Prostate gland (tissue), 2 donors: Measurements from ENCODE around the gene GPR89A.

Experiments
- POLR2A ChIP-seq: fragments of 450-650 bp; IDR thresholded peaks from one replicate; pipeline ENCODE4 v1.6.1; 2016; ENCODE audit warnings: antibody characterized with exemption, mild to moderate bottlenecking
- POLR2AphosphoS5 ChIP-seq: sonication (generic); formaldehyde crosslinking; IDR thresholded peaks from one replicate; pipeline ENCODE4 v1.6.1; 2017; ENCODE audit warnings: antibody characterized with exemption
- TF ChIP-seq, protein P1 (sequence below), 4 experiments: fragments of 200-600 bp in 2 of 4; fragments of 450-650 bp in 2 of 4; sonication (generic) in 2 of 4; IDR thresholded peaks; 1 replicate in 3 of 4; 2 replicates in 1 of 4; pipeline ENCODE4 v1.5.1; 2016 to 2019; ENCODE audit warnings: antibody characterized with exemption in 4 of 4, mild to moderate bottlenecking in 2 of 4, moderate library complexity in 2 of 4

DNA sequence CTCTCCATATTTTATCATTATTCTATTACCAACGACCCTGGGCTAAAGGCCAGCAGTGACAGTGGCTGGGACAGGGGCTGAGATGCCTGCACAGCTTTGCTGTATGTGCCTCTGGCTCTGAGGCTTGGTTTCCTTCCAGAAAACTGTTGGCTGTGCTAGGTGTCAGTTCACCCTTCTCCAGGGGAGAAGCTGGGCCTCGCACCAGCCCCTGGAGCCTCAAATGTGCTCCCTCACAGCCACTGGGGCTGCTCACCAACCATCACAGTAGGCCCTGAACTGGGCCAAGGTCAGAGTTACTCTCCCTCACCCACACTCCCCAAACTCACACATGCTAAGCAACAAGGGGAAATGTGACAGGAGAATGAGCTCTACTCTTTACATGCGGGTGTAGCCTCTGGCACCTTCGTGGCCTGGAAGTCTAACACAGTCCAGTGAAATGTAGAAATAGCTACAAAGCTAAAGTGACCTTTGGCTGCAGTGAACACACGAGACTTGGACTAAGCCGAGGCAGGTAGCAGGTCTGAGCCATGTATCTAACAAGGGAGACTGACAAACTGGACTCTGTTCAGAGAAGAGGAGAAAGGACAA is 106.8 kb downstream of the GPR89A start:
- TF ChIP-seq, protein P1, sequence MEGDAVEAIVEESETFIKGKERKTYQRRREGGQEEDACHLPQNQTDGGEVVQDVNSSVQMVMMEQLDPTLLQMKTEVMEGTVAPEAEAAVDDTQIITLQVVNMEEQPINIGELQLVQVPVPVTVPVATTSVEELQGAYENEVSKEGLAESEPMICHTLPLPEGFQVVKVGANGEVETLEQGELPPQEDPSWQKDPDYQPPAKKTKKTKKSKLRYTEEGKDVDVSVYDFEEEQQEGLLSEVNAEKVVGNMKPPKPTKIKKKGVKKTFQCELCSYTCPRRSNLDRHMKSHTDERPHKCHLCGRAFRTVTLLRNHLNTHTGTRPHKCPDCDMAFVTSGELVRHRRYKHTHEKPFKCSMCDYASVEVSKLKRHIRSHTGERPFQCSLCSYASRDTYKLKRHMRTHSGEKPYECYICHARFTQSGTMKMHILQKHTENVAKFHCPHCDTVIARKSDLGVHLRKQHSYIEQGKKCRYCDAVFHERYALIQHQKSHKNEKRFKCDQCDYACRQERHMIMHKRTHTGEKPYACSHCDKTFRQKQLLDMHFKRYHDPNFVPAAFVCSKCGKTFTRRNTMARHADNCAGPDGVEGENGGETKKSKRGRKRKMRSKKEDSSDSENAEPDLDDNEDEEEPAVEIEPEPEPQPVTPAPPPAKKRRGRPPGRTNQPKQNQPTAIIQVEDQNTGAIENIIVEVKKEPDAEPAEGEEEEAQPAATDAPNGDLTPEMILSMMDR (IDR thresholded peaks at IDR 0.05), result no peak
- TF ChIP-seq POLR2AphosphoS5, result no peak
- no peak for TF ChIP-seq POLR2A
